ENCODE data around the gene TMEM170A. TPM values are rescaled to one million over a fixed set of nuclear protein-coding genes. Genes with fewer than 3 reads are reported as not detected.

Gene TMEM170A
- total and polyA plus RNA-seq, 9 donors, result 12.3 to 24.8 (median 16.5) TPM

GRCh38 chr16:75482434-75483205 is 18.1 kb upstream of the TMEM170A start:
- H3K27me3 ChIP-seq (ENCODE audit: control insufficient read depth, insufficient read depth, low read length), result no peaks in the 10 kb centered on the region
- no peak overlapping the region for H3K4me3 ChIP-seq (ENCODE audit: low read length)
- H3K4me1 ChIP-seq (ENCODE audit: control insufficient read depth, insufficient read depth, low read length), result no peaks in the 10 kb centered on the region
- H3K36me3 ChIP-seq (ENCODE audit: control insufficient read depth, insufficient read depth, low read length), result no peaks in the 10 kb centered on the region
- DNase-seq, result no peak
- no peak overlapping the region for H3K27ac ChIP-seq (ENCODE audit: low read length)
- no peaks in the 10 kb centered on the region for H3K9me3 ChIP-seq (replicated peaks; ENCODE audit: control insufficient read depth, low read depth, low read length)
- 86% methylated on average over 10 of the region's 14 CpGs for WGBS (ENCODE audit: insufficient coverage)

- 78% methylated on average over 7 of the region's 7 CpGs for WGBS (ENCODE audit: insufficient coverage)
- DNase-seq, result no peak
- Histone ChIP-seq H3K4me1 (ENCODE audit: control insufficient read depth, insufficient read depth, low read length) (no peaks in the 10 kb centered on the region), H3K4me3 (ENCODE audit: low read length) (no peak overlapping the region), H3K27ac (ENCODE audit: low read length) (no peak overlapping the region), H3K9me3 (replicated peaks; ENCODE audit: control insufficient read depth, low read depth, low read length) (no peaks in the 10 kb centered on the region), H3K27me3 (ENCODE audit: control insufficient read depth, insufficient read depth, low read length) (no peaks in the 10 kb centered on the region), H3K36me3 (ENCODE audit: control insufficient read depth, insufficient read depth, low read length) (no peaks in the 10 kb centered on the region)
Measured at GRCh38 chr16:75481475-75481874, 17.0 kb upstream of the TMEM170A start.

GRCh38 chr16:75479421-75479990 is 15.0 kb upstream of the TMEM170A start:
- Histone ChIP-seq H3K36me3 (ENCODE audit: control insufficient read depth, insufficient read depth, low read length) (no peaks in the 10 kb centered on the region), H3K27me3 (ENCODE audit: control insufficient read depth, insufficient read depth, low read length) (no peaks in the 10 kb centered on the region), H3K4me1 (ENCODE audit: control insufficient read depth, insufficient read depth, low read length) (no peaks in the 10 kb centered on the region), H3K4me3 (ENCODE audit: low read length) (no peak overlapping the region), H3K27ac (ENCODE audit: low read length) (no peak overlapping the region), H3K9me3 (replicated peaks; ENCODE audit: control insufficient read depth, low read depth, low read length) (no peaks in the 10 kb centered on the region)
- DNase-seq, result no peak
- WGBS (ENCODE audit: insufficient coverage), result 95% methylated on average over 46 of the region's 47 CpGs

- DNase-seq, result no peak
- Histone ChIP-seq H3K27me3 (ENCODE audit: control insufficient read depth, insufficient read depth, low read length) (no peaks in the 10 kb centered on the region), H3K36me3 (ENCODE audit: control insufficient read depth, insufficient read depth, low read length) (no peaks in the 10 kb centered on the region), H3K4me3 (ENCODE audit: low read length) (no peak overlapping the region), H3K9me3 (replicated peaks; ENCODE audit: control insufficient read depth, low read depth, low read length) (no peaks in the 10 kb centered on the region), H3K4me1 (ENCODE audit: control insufficient read depth, insufficient read depth, low read length) (no peaks in the 10 kb centered on the region), H3K27ac (ENCODE audit: low read length) (no peak overlapping the region)
- WGBS (ENCODE audit: insufficient coverage), result 95% methylated on average over 79 of the region's 80 CpGs
Measured at GRCh38 chr16:75478480-75479345, 14.2 kb upstream of the TMEM170A start.

GRCh38 chr16:75477680-75478473 is 13.4 kb upstream of the TMEM170A start:
- H3K4me3 ChIP-seq (ENCODE audit: low read length), result no peak overlapping the region
- WGBS (ENCODE audit: insufficient coverage), result 71% methylated on average over 3 of the region's 4 CpGs
- no peak for DNase-seq

GRCh38 chr16:75476817-75477216 is 12.3 kb upstream of the TMEM170A start:
- no peak overlapping the region for H3K27ac ChIP-seq (ENCODE audit: low read length)
- no peaks in the 10 kb centered on the region for H3K36me3 ChIP-seq (ENCODE audit: control insufficient read depth, insufficient read depth, low read length)
- no peak for DNase-seq
- H3K4me3 ChIP-seq (ENCODE audit: low read length), result no peak overlapping the region
- WGBS (ENCODE audit: insufficient coverage), result 100% methylated on average over 1 of the region's 8 CpGs
- H3K4me1 ChIP-seq (ENCODE audit: control insufficient read depth, insufficient read depth, low read length), result no peaks in the 10 kb centered on the region
- H3K27me3 ChIP-seq (ENCODE audit: control insufficient read depth, insufficient read depth, low read length), result no peaks in the 10 kb centered on the region
- H3K9me3 ChIP-seq (replicated peaks; ENCODE audit: control insufficient read depth, low read depth, low read length), result no peaks in the 10 kb centered on the region

More at GRCh38 chr16:75477680-75478473, 13.4 kb upstream of the TMEM170A start:
- Histone ChIP-seq H3K9me3 (replicated peaks; ENCODE audit: control insufficient read depth, low read depth, low read length) (no peaks in the 10 kb centered on the region), H3K27me3 (ENCODE audit: control insufficient read depth, insufficient read depth, low read length) (no peaks in the 10 kb centered on the region), H3K36me3 (ENCODE audit: control insufficient read depth, insufficient read depth, low read length) (no peaks in the 10 kb centered on the region), H3K4me1 (ENCODE audit: control insufficient read depth, insufficient read depth, low read length) (no peaks in the 10 kb centered on the region), H3K27ac (ENCODE audit: low read length) (no peak overlapping the region)

- Histone ChIP-seq H3K36me3 (ENCODE audit: control insufficient read depth, insufficient read depth, low read length) (no peaks in the 10 kb centered on the region), H3K9me3 (replicated peaks; ENCODE audit: control insufficient read depth, low read depth, low read length) (no peaks in the 10 kb centered on the region), H3K4me3 (ENCODE audit: low read length) (no peak overlapping the region), H3K27ac (ENCODE audit: low read length) (no peak overlapping the region), H3K4me1 (ENCODE audit: control insufficient read depth, insufficient read depth, low read length) (no peaks in the 10 kb centered on the region), H3K27me3 (ENCODE audit: control insufficient read depth, insufficient read depth, low read length) (no peaks in the 10 kb centered on the region)
- WGBS (ENCODE audit: insufficient coverage), result 100% methylated on average over 2 of the region's 2 CpGs
- no peak for DNase-seq
Measured at GRCh38 chr16:75475420-75475847, 10.9 kb upstream of the TMEM170A start.

GRCh38 chr16:75472908-75473877 is 8.7 kb upstream of the TMEM170A start:
- Histone ChIP-seq H3K9me3 (replicated peaks; ENCODE audit: control insufficient read depth, low read depth, low read length) (no peaks in the 10 kb centered on the region), H3K36me3 (ENCODE audit: control insufficient read depth, insufficient read depth, low read length) (no peaks in the 10 kb centered on the region), H3K4me3 (ENCODE audit: low read length) (no peak overlapping the region), H3K27me3 (ENCODE audit: control insufficient read depth, insufficient read depth, low read length) (no peaks in the 10 kb centered on the region), H3K27ac (ENCODE audit: low read length) (no peak overlapping the region), H3K4me1 (ENCODE audit: control insufficient read depth, insufficient read depth, low read length) (no peaks in the 10 kb centered on the region)
- DNase-seq, result no peak
- WGBS (ENCODE audit: insufficient coverage), result 93% methylated on average over 11 of the region's 17 CpGs

Data from muscle of leg (tissue), 11 donors.